Chondrocyte (in vitro differentiated cells): Measurements from ENCODE around the gene NDNF. TPM values are rescaled to one million over a fixed set of nuclear protein-coding genes. Genes with fewer than 3 reads are reported as not detected.

Source experiments
- DNase-seq: peaks from one replicate; pipeline ENCODE4 v3.0.0; 2021; ENCODE audit warnings: mixed read lengths, low spot score
- H3K27ac Mint-ChIP-seq: one replicate; pipeline ENCODE4 v1.8.0; 2021; ENCODE audit warnings: mild to moderate bottlenecking, moderate library complexity, mixed read lengths; ENCODE audit not compliant: unreplicated experiment
- H3K27me3 Mint-ChIP-seq: 2 replicates; pipeline ENCODE4 v1.8.0; 2021; ENCODE audit warnings: low read depth, mixed read lengths
- H3K36me3 Mint-ChIP-seq: 2 replicates; pipeline ENCODE4 v1.8.0; 2021; ENCODE audit warnings: low read depth, mixed read lengths
- H3K4me1 Mint-ChIP-seq: 2 replicates; pipeline ENCODE4 v1.8.0; 2021; ENCODE audit warnings: low read depth, mild to moderate bottlenecking, mixed read lengths
- H3K4me3 Mint-ChIP-seq: one replicate; pipeline ENCODE4 v1.8.0; 2021; ENCODE audit warnings: mild to moderate bottlenecking, moderate library complexity, mixed read lengths; ENCODE audit not compliant: unreplicated experiment
- H3K9me3 Mint-ChIP-seq: 2 replicates; pipeline ENCODE4 v1.8.0; 2021; ENCODE audit warnings: low read depth, mixed read lengths
- CTCF ChIP-seq: fragments of 200-600 bp; sonication (generic); IDR thresholded peaks from 2 replicates; pipeline ENCODE4 v1.5.0; 2021; ENCODE audit warnings: antibody characterized with exemption, mild to moderate bottlenecking, moderate library complexity
- total RNA-seq: library from RNA; stranded (reverse); gene quantifications from 3 replicates; pipeline ENCODE4 v1.2.1, GENCODE V29; 2021

Gene NDNF
- total RNA-seq, 1 donor from 2014 or later, result 0.35 TPM

- Mint-ChIP-seq H3K4me1 (no peaks in the 10 kb centered on the region), H3K27ac (no peak overlapping the region), H3K27me3 (peaks cover 6% of the 10 kb centered on the region), H3K36me3 (no peaks in the 10 kb centered on the region), H3K9me3 (no peaks in the 10 kb centered on the region), H3K4me3 (no peak overlapping the region)
- no peak for DNase-seq
- TF ChIP-seq CTCF, result no peak
Observed at GRCh38 chr4:121011780-121012340, 60.5 kb downstream of the NDNF start.

GRCh38 chr4:121011138-121011537 lies 61.2 kb downstream of the NDNF start:
- Mint-ChIP-seq H3K27me3 (peaks cover 6% of the 10 kb centered on the region), H3K4me1 (no peaks in the 10 kb centered on the region), H3K27ac (no peak overlapping the region), H3K36me3 (no peaks in the 10 kb centered on the region), H3K4me3 (no peak overlapping the region), H3K9me3 (no peaks in the 10 kb centered on the region)
- no peak for TF ChIP-seq CTCF
- no peak for DNase-seq

- no peak overlapping the region for H3K27ac Mint-ChIP-seq
- peaks cover 6% of the 10 kb centered on the region for H3K27me3 Mint-ChIP-seq
- no peak overlapping the region for H3K4me3 Mint-ChIP-seq
- no peaks in the 10 kb centered on the region for H3K4me1 Mint-ChIP-seq
- TF ChIP-seq CTCF, result no peak
- H3K36me3 Mint-ChIP-seq, result no peaks in the 10 kb centered on the region
- DNase-seq, result no peak
- H3K9me3 Mint-ChIP-seq, result no peaks in the 10 kb centered on the region
Observed at GRCh38 chr4:121009578-121010478, 62.5 kb downstream of the NDNF start.

GRCh38 chr4:121007660-121008059 lies 64.7 kb downstream of the NDNF start:
- Mint-ChIP-seq H3K9me3 (no peaks in the 10 kb centered on the region), H3K4me1 (no peaks in the 10 kb centered on the region), H3K27ac (no peak overlapping the region), H3K36me3 (no peaks in the 10 kb centered on the region), H3K4me3 (no peak overlapping the region), H3K27me3 (peaks cover 6% of the 10 kb centered on the region)
- no peak for TF ChIP-seq CTCF
- no peak for DNase-seq

GRCh38 chr4:121003863-121004262 lies 68.5 kb downstream of the NDNF start:
- peaks cover 7% of the 10 kb centered on the region for H3K27me3 Mint-ChIP-seq
- H3K4me1 Mint-ChIP-seq, result no peaks in the 10 kb centered on the region
- no peak for DNase-seq
- no peak for TF ChIP-seq CTCF
- no peak overlapping the region for H3K27ac Mint-ChIP-seq
- peaks cover 4% of the 10 kb centered on the region for H3K9me3 Mint-ChIP-seq
- H3K36me3 Mint-ChIP-seq, result no peaks in the 10 kb centered on the region
- no peak overlapping the region for H3K4me3 Mint-ChIP-seq
